ENCODE results near the gene MAP3K3.

DNA sequence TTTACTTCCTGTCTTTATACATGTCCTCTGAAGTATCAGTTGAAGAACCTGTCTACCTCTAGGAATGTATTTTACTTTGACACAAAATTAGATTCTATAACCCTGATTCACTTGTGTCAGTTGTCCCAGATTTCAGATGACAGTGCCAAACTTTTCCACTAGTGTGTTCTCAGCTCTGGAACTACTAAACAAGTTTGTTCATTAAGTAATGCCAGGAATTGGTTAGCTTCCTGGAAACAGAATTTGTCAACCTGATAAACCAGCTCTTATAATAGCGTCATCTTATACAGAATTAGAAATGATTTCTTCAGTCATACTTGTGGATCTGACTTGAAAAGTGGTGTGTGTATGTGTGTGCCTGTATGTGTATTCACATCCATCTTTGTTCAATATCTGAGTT is 7.4 kb downstream of the MAP3K3 start:
- TF ChIP-seq POLR2A (IDR thresholded peaks at IDR 0.05), result no peak
- TF ChIP-seq, protein P1, sequence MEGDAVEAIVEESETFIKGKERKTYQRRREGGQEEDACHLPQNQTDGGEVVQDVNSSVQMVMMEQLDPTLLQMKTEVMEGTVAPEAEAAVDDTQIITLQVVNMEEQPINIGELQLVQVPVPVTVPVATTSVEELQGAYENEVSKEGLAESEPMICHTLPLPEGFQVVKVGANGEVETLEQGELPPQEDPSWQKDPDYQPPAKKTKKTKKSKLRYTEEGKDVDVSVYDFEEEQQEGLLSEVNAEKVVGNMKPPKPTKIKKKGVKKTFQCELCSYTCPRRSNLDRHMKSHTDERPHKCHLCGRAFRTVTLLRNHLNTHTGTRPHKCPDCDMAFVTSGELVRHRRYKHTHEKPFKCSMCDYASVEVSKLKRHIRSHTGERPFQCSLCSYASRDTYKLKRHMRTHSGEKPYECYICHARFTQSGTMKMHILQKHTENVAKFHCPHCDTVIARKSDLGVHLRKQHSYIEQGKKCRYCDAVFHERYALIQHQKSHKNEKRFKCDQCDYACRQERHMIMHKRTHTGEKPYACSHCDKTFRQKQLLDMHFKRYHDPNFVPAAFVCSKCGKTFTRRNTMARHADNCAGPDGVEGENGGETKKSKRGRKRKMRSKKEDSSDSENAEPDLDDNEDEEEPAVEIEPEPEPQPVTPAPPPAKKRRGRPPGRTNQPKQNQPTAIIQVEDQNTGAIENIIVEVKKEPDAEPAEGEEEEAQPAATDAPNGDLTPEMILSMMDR (IDR thresholded peaks at IDR 0.05), result no peak

Measured in body of pancreas (tissue), 4 donors.